SKM-1 (cell line): ENCODE measurements around the gene CDC6.
A peak's percentile ranks its signal among the peaks of the same experiment; 100 is the strongest.

ENCODE experiments used
- DNase-seq: peaks from one replicate; lab custom pipeline; 2025; ENCODE audit not compliant: unreplicated experiment; lab: John Stamatoyannopoulos, UW

The CDC6 gene

DNA sequence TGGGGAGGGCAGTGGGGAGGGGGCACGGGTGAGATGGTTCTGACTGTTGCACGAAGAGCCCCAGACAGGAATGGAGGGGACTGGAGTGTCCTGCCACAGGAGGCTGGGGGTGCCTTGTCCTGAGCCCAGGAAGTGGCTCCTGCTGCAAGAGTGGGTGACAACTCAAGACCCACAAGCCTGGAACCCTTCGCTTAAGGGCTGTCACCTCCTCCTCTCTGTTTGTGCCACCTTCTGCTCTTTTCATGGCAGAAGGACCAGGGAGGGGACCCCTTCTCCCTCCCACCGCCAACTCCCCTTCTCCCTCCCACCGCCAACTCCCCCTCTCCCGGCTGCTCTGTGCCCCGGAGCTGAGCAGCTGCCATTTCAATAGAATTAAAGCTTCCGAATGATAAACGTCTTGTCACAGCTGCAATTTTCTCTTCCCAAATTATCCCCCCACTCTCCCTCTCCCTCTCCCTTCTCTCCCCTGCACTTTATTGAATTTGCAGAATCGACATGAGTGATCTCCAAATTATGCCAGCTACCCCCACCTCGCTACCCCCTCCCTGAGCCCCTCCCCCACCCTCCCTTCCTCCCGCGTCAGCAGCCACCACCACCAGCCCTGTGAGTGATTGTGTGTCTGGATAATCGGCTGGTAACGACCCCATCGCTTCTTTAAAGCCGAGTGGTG is 63.1 kb downstream of the CDC6 start:
- DNase-seq = no peak

DNA sequence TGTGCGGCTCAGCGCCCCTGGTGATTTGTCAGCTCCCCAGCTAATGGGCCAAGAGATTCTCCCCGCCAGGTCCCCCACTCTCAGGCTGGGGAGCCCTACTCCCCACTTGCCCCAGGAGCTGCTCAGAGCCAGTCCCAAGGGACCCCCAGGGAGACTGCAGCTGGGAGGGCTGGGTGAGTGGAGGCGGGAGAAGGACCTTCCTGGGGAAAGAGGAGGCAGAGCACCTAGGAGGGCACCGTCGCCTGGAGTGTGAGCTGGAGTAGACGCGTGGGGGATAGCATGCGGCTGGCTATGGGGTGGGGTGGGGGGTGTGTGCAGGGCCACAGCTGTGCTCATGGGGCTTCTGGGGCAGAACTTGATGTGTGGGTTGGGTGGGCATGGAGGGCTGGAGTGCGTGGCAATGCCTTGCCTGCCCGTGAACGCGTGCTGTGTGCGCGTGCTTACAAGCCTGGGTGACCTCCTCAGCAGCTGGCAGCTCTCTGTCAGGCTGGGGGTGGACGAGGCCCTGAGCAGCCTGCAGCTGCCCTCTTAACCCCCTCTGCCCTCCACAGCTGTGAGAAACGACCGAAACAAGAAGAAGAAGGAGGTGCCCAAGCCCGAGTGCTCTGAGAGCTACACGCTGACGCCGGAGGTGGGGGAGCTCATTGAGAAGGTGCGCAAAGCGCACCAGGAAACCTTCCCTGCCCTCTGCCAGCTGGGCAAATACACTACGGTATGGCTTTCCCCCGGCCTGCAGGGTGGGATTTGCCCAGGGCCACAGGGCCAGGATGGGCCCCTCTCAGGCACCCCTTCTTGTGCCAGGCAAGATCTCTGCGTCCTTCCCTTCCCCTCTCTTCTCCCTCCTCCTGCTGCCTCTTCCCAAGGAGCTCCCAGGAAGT is 63.9 kb downstream of the CDC6 start:
- no peak for DNase-seq

DNA sequence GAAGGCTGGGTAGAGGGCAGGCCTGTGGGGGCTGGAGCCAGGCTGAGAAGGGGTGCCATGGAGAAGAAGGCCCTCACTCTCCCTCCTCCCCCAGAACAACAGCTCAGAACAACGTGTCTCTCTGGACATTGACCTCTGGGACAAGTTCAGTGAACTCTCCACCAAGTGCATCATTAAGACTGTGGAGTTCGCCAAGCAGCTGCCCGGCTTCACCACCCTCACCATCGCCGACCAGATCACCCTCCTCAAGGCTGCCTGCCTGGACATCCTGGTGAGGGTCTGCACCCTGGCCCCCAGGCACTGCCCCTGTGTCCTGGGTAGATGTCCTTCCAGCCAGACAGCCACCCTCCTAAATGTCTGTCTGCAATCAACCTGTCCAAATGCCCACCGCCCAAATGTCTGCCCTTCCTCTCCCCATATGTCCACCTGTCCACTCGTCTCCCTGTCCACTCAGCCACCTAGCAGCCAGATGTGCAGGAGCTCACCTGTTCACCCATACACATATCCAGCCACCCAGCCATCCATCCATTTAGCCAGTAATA is 64.6 kb downstream of the CDC6 start:
- no peak for DNase-seq

DNA sequence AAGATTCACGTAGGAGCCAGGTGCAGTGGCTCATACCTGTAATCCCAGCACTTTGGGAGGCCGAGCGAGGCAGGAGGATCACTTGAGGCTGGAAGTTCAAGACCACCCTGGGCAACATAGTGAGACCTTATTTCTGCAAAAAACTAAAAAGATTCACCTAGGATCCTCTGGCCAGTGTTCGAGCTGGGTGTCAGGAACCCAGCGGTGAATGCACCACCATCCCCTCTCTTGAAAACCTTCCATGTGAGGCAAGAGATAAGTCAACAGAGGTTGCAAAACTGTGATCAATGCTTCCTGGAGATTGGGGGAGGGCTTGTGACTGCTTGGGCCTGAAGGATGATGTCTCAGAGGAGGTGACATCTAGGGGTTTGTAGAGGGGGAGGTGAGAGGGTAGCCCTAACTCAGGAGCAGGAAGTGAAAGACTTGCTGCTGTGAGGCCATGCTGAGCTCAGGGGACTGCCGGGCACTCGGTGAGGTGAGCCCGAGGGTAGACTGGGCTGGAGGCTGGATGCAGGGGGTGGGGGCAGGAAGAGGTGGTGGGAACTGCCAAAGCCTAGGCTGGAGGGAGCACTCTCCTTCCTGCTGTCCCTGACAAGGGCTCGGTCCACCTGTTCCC is 65.2 kb downstream of the CDC6 start:
- DNase-seq = peak; percentile 90
